Gastroesophageal sphincter (tissue), 3 donors: ENCODE data around the gene IAH1.

Source experiments
- CTCF ChIP-seq, 4 experiments: fragments of 200-600 bp in 2 of 4; fragments of 450-650 bp in 2 of 4; sonication (generic) in 1 of 4; IDR thresholded peaks; one replicate each; pipeline ENCODE4 v1.5.1; 2017 to 2019; ENCODE audit warnings: antibody characterized with exemption in 4 of 4, mild to moderate bottlenecking in 2 of 4, moderate library complexity in 2 of 4
- POLR2A ChIP-seq, 2 donors: fragments of 450-650 bp; IDR thresholded peaks; one replicate each; pipeline ENCODE4 v1.6.1; 2017; ENCODE audit warnings: antibody characterized with exemption in 2 of 2, mild to moderate bottlenecking in 2 of 2, moderate library complexity in 1 of 2

GRCh38 chr2:9443526-9443925 lies 30.8 kb upstream of the IAH1 start:
- no peak for TF ChIP-seq CTCF (IDR thresholded peaks at IDR 0.05)
- no peak for TF ChIP-seq POLR2A (IDR thresholded peaks at IDR 0.05)
